Fibroblast of skin of scalp (primary cell): Measurements from ENCODE around the gene GPX4.
"Not testable (repeated sequence)": the region's sequence is repeated elsewhere in the genome, so short reads cannot be mapped to it uniquely, and the experiment has no call there.

Source experiments
- DNase-seq: peaks from one replicate; pipeline ENCODE4 v3.0.0-alpha.2; 2013

Gene GPX4

GRCh38 chr19:1103132-1103707 is 574 bp upstream of the GPX4 start:
- DNase-seq, result peak; percentile 40

GRCh38 chr19:1104311-1105007 is 665 bp downstream of the GPX4 start:
- peak; percentile 64 for DNase-seq

DNA sequence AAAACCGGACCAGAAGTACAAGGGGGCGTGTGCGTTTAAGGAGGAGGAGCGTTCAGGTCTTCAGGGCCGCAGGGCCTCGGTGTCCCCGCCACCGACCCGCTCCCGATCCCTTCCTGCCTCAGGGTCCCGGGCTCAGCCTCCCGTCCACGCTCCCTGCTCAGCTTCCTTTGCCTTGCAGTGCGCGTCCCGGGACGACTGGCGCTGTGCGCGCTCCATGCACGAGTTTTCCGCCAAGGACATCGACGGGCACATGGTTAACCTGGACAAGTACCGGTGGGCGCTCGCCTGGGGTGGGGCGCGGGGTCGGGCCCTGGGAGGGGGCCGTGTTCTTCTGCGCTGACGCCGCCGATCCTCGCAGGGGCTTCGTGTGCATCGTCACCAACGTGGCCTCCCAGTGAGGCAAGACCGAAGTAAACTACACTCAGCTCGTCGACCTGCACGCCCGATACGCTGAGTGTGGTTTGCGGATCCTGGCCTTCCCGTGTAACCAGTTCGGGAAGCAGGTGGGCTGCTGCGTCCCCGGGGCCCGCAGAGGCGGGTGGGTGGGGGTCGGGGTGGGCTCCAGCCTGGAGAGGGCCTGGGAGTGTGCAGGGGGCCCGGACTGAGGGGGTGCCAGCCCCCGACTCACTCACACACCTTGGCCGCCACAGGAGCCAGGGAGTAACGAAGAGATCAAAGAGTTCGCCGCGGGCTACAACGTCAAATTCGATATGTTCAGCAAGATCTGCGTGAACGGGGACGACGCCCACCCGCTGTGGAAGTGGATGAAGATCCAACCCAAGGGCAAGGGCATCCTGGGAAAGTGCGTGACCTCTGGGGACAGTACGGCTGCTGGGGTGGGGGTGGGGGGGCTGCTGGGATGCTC is 1.4 kb downstream of the GPX4 start:
- peak; percentile 33 for DNase-seq

GRCh38 chr19:1105873-1106840 is 2.4 kb downstream of the GPX4 start:
- DNase-seq, result no peak

DNA sequence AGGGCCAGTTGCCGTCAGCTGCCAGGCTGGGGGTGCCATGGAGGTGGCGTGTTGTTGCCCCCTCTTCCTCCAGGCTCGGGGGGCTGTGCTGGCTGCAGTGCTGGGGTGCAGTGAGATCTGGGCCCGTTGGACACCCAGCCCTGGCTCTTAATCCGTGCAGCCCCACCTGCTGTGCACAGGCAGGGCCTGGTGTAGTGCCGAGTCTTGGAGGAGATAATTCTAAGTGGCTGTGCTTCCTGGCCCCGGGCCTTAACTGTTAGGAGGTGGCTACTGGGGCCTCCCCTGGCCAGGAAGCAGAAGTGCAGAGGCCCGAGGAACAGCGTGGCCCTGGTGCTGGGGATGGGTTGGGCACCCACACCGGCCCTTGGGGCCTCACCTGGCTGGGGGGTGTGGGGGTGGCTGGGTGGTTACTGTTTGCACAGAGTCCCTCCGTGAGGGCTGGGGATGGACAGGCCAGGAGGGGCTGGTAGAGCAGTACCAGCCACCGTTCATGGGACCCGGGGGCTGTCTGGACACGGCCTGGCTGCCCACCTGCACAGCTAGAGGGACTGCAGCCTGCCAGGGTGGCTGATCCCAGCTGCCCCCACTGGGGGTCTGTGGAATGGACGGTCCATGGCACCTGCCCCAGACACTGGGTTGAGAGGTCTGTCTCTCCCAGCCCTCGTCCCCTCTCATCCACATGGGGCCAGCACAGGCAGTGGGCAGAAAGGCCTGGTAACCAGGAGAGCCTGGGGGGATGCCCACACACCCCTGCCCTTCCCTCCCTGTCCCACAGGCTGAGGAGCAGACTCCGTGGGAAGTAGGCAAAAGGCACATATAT is 3.3 kb downstream of the GPX4 start:
- DNase-seq, result no peak

- no peak for DNase-seq
Measured at GRCh38 chr19:1107661-1108261, 4.0 kb downstream of the GPX4 start.

GRCh38 chr19:1108291-1109031 is 4.7 kb downstream of the GPX4 start:
- DNase-seq, result no peak

GRCh38 chr19:1109032-1109551 is 5.3 kb downstream of the GPX4 start:
- no peak for DNase-seq

- DNase-seq, result no peak
Measured at GRCh38 chr19:1109697-1110671, 6.2 kb downstream of the GPX4 start.

DNA sequence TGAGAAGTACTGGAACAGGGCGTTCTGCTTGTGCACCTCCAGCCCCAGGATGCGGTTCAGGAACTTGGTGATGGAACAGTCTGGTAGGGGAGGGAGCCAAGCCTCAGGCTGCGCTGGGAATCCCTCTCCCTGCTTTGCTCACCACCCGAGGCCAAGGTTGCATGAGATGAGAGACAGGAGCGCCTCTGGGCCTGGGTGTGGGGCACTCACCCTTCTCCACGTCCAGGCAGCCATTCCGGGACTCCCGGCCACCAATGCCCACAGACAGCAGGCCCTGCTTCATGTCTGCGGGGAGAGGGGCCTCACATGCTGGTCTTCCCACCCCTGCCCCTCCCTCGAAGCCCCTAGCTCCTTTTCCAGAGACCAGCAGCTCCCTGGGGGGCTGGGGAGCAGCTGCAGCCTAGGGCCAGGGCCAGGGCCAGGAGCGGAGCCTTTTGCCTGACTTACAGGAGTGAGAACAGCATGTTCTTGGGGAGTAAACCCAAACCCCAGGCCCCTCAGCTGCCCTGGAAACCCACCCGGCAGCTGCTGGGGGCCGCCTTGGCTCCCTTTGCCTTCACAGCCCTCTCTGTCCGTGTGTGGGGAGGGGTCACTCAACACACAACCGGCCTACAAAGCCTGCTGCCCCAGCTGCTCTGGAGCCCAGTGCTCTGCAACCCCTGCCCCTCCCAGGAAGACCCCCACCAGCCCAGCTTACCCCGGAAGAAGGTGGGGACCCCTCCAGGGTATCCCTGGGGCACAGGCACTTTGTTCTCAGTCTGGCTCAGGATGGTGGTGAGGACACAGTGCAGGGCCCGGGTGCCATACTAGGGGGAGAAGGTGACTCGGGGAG is 7.2 kb downstream of the GPX4 start:
- no peak for DNase-seq

- DNase-seq, result no peak
Measured at GRCh38 chr19:1111641-1112267, 8.0 kb downstream of the GPX4 start.

- DNase-seq, result no peak
Measured at GRCh38 chr19:1112268-1113029, 8.7 kb downstream of the GPX4 start.

DNA sequence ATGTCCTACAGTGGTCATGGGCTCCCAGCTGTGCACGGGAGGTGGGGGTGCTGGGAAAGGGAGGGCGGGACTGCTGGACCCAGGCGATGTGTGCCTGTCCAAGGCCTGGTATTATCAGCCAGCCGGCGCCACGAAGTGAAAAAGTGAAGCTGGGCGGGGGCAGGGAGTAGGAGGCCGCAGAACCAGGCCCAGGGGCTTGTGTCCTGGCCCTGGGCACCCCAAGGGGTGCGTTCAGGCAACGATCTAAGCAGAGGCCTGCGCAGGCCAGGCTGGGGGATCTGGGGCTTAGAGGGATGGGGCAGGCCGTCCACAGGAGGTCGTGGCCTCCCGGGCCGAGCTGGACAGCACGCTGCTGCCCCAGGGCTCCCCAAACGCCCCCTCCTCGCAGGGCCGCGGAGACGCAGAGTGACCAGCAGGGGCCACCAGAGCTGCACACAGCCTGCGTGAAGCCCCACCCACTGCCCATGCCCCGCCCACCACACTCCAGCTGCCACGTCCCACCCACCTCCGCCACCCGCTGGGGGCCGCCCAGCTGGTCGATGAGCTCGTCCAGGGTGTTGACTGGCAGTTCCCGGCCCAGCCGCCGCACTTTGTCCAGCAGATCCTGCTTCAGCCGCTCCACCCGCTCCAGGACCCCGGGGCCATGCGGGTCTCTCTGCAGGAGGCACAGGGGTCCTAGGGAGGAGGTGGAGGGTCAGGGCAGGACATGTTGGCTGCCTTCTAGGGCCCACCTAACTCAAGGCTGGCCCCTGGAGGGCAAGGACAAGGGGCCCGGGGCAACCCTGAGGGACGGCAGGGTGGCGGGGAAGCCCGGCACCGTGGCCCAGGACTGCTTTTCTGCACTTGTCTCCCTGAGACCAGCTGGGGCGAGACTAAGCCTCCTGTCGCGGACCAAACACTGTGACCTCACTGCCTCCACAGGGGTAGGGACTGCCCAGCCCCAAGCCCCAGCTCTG is 9.5 kb downstream of the GPX4 start:
- peak; percentile 93 for DNase-seq

DNA sequence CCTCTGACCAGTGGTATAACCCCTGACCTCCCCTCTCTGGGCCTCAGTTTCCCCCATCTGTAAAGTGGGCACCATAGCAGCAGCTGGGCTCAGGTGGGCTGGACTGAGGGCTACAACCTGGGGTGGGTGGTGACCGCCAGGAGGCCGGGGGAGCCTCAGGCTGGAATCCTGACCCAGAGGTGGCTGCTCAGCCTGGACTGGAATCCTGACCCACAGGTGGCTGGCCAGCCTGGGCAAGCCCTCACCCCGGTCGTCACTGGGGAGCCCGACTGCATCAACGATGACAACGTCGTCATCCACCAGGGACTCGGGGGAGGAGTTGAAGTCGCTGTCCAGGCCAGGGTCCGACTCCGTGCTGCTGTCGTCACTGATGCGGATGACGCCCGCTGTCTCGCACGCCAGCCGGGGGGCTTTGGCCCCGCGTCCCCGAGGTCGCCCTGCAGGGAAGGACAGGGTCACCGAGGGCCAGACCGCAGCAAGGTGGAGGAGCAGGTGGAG is 10.2 kb downstream of the GPX4 start:
- DNase-seq, result no peak

- DNase-seq, result not testable (repeated sequence)
Measured at GRCh38 chr19:1114728-1115127, 10.9 kb downstream of the GPX4 start.
